Heart right ventricle (tissue), 16 donors: ENCODE measurements around the gene PTPRM. TPM values are rescaled to one million over a fixed set of nuclear protein-coding genes. Genes with fewer than 3 reads are reported as not detected.

Experiments
- ATAC-seq, 8 donors: fragments of 200-7000 bp; cut with Tn5 transposase; one replicate each; pipeline ENCODE4 v1.9.1; 2020; ENCODE audit warnings: mild to moderate bottlenecking in 8 of 8, moderate library complexity in 8 of 8, moderate number of reproducible peaks in 1 of 8
- DNase-seq, 2 donors: peaks; one replicate each; pipeline ENCODE4 v3.0.0-alpha.2; 2020
- H3K27ac ChIP-seq, 10 donors: fragments of 200-600 bp; sonication (generic) in 2 of 10; one replicate each; pipeline versions ENCODE4 v1.5.0 to v1.8.0; 2020 to 2022; ENCODE audit warnings: mild to moderate bottlenecking in 3 of 10
- H3K27me3 ChIP-seq, 7 donors: fragments of 200-600 bp; one replicate each; pipeline ENCODE4 v1.8.0; 2021 to 2022; ENCODE audit warnings: mild to moderate bottlenecking in 2 of 7
- H3K36me3 ChIP-seq, 9 donors: fragments of 200-600 bp; sonication (generic) in 1 of 9; one replicate each; pipeline versions ENCODE4 v1.5.0 to v1.8.0; 2020 to 2022; ENCODE audit warnings: mild to moderate bottlenecking in 2 of 9
- H3K4me1 ChIP-seq, 9 donors: fragments of 200-600 bp; sonication (generic) in 1 of 9; one replicate each; pipeline versions ENCODE4 v1.5.0 to v1.8.0; 2020 to 2022; ENCODE audit warnings: mild to moderate bottlenecking in 4 of 9
- H3K4me3 ChIP-seq, 10 donors: fragments of 200-600 bp; sonication (generic) in 2 of 10; one replicate each; pipeline versions ENCODE4 v1.5.0 to v1.8.0; 2020 to 2022; ENCODE audit warnings: mild to moderate bottlenecking in 7 of 10, moderate library complexity in 2 of 10
- H3K9me3 ChIP-seq, 11 donors: fragments of 200-600 bp in 10 of 11; sonication (generic) in 2 of 11; one replicate each; pipeline versions ENCODE4 v1.5.0 to v1.8.0; 2013 to 2022; ENCODE audit warnings: mild to moderate bottlenecking in 2 of 11, control low read depth in 1 of 11, moderate library complexity in 1 of 11
- WGBS, 2 donors: extraction: QIAGEN DNeasy Blood & Tissue Kit; methylation state at CpG; one replicate each; pipeline ENCODE4 v1.1.7; 2013; ENCODE audit warnings: inconsistent platforms in 1 of 2; 5-methylcytosine and 5-hydroxymethylcytosine counted together
- intact Hi-C, 10 donors: fragments of 100-400 bp; cut with DNase I; formaldehyde crosslinking; loops; one replicate each; pipeline versions ENCODE4 v1.11.1 to v1.14.2; 2022
- polyA plus RNA-seq, 2 donors: library from polyadenylated mRNA; stranded (reverse); fragments of 200-250 nt; gene quantifications; one replicate each; pipeline ENCODE4 v1.2.3, GENCODE V29; 2013
- total RNA-seq, 10 donors: library from RNA; stranded (reverse); fragmentation: NEBNext Ultra II Directional in 3 of 10; extraction: Animal tissue kit (Norgen Biotek cat#: 25700) in 3 of 10; gene quantifications; one replicate each; pipeline versions ENCODE4 v1.2.1 to v1.2.4, GENCODE V29; 2021 to 2023
- TF ChIP-seq, protein P1 (sequence below), 9 donors: fragments of 200-600 bp; sonication (generic) in 2 of 9; IDR thresholded peaks; one replicate each; pipeline versions ENCODE4 v1.5.0 to v1.8.0; 2021 to 2022; ENCODE audit warnings: antibody characterized with exemption in 9 of 9, mild to moderate bottlenecking in 5 of 9, moderate library complexity in 1 of 9
- donor health status: Arrhythmogenic right ventricular cardiomyopathy.
- donor health status: ischemic (EF 13 %, LVEDD 7.1; RV severe dilation, severe dysfunction).
- donor health status: healthy with polysubstance abuse.
- donor health status: DM: no; HTN: yes; CAD: no.
- donor health status: DM: no; HTN: no; CAD: no.
- donor health status: ischemic (EF 25% LVEDD 6.9; RV normal size, moderate dysfunction).
- donor health status: ischemic (EF 25% LVEDD 5.7; RV mildly dilated, moderate dysfunction).
- donor health status: healthy.
- donor health status: DM: yes; HTN: yes; CAD: no.
- donor health status: Ischemic cardiomyopathy.
- donor health status: ischemic (EF 35%, LVEDD 5.7; RV mildly dilated, moderate dysfunction).
- donor health status: nonischemic (EF 11% LVEDD 7.7; RV severe dilation, severe dysfunction).
- donor health status: DM: yes; HTN: yes; CAD: no.
- donor health status: PGD.
- donor health status: ischemic (EF 29% LVEDD 5.4; RV normal size, mild dysfunction).
- donor health status: nonischemic (EF 23%, LVEDD 6.1; RV moderate dilation, normal function).

PTPRM gene
- total and polyA plus RNA-seq, 12 donors, result 81.7 to 170 (median 132) TPM

- H3K4me3 ChIP-seq, result no peak overlapping the region
- H3K9me3 ChIP-seq, result peaks cover 0 to 9% (median under 1%) of the 10 kb centered on the region in 11 donors
- ATAC-seq (no peak), DNase-seq (no peak)
- peaks cover 3 to 63% (median 46%) of the 10 kb centered on the region in 9 donors for H3K4me1 ChIP-seq
- intact Hi-C loops, result loop anchor here in 1 of 10 donors (5.0 kb wide), 1 partner anchor 87 kb away; no protein-coding TSS in a partner anchor
- no peaks in the 10 kb centered on the region for H3K36me3 ChIP-seq
- TF ChIP-seq, protein P1, sequence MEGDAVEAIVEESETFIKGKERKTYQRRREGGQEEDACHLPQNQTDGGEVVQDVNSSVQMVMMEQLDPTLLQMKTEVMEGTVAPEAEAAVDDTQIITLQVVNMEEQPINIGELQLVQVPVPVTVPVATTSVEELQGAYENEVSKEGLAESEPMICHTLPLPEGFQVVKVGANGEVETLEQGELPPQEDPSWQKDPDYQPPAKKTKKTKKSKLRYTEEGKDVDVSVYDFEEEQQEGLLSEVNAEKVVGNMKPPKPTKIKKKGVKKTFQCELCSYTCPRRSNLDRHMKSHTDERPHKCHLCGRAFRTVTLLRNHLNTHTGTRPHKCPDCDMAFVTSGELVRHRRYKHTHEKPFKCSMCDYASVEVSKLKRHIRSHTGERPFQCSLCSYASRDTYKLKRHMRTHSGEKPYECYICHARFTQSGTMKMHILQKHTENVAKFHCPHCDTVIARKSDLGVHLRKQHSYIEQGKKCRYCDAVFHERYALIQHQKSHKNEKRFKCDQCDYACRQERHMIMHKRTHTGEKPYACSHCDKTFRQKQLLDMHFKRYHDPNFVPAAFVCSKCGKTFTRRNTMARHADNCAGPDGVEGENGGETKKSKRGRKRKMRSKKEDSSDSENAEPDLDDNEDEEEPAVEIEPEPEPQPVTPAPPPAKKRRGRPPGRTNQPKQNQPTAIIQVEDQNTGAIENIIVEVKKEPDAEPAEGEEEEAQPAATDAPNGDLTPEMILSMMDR (IDR thresholded peaks at IDR 0.05), result no peak
- WGBS, 2 donors, result 94 to 96% methylated on average over 3 of the region's 3 CpGs
- H3K27ac ChIP-seq, result no peak overlapping the region
- no peaks in the 10 kb centered on the region for H3K27me3 ChIP-seq
Observed at GRCh38 chr18:7859122-7859521, 292.0 kb downstream of the PTPRM start.

- Histone ChIP-seq H3K27me3 (no peaks in the 10 kb centered on the region), H3K27ac (no peak overlapping the region), H3K9me3 (peaks cover 0 to 29% (median 11%) of the 10 kb centered on the region in 11 donors), H3K4me3 (no peak overlapping the region), H3K4me1 (peaks cover 0 to 39% (median 28%) of the 10 kb centered on the region in 9 donors), H3K36me3 (no peaks in the 10 kb centered on the region)
- TF ChIP-seq, protein P1 (IDR thresholded peaks at IDR 0.05), result no peak
- ATAC-seq (no peak), DNase-seq (no peak)
- 84 to 89% methylated on average over 1 of the region's 1 CpG for WGBS, 2 donors
- intact Hi-C loops, result no loop called here
Observed at GRCh38 chr18:7870266-7870665, 303.1 kb downstream of the PTPRM start.

GRCh38 chr18:7870855-7871254, 303.7 kb downstream of the PTPRM start:
- peaks cover 0 to 39% (median 28%) of the 10 kb centered on the region in 9 donors for H3K4me1 ChIP-seq
- H3K36me3 ChIP-seq, result no peaks in the 10 kb centered on the region
- TF ChIP-seq, protein P1 (IDR thresholded peaks at IDR 0.05), result no peak
- peak in 1 of 8 donors; percentile 59 for ATAC-seq
- no peak for DNase-seq
- WGBS, 2 donors, result 62 to 70% methylated on average over 4 of the region's 4 CpGs
- H3K9me3 ChIP-seq, result peaks cover 0 to 23% (median 11%) of the 10 kb centered on the region in 11 donors
- H3K27ac ChIP-seq, result peak overlapping the region in 1 of 10 donors; percentile 15
- intact Hi-C loops, result no loop called here
- H3K27me3 ChIP-seq, result no peaks in the 10 kb centered on the region
- no peak overlapping the region for H3K4me3 ChIP-seq

GRCh38 chr18:7871560-7872456, 304.7 kb downstream of the PTPRM start:
- TF ChIP-seq, protein P1 (IDR thresholded peaks at IDR 0.05), result no peak
- no peak overlapping the region for H3K4me3 ChIP-seq
- ATAC-seq (peak in 6 of 8 donors; percentile 20 to 36 (median 34)), DNase-seq (no peak)
- no peaks in the 10 kb centered on the region for H3K36me3 ChIP-seq
- peaks cover 0 to 18% (median 8%) of the 10 kb centered on the region in 11 donors for H3K9me3 ChIP-seq
- intact Hi-C loops, result no loop called here
- 54 to 63% methylated on average over 4 of the region's 4 CpGs for WGBS, 2 donors
- H3K4me1 ChIP-seq, result peaks cover 0 to 39% (median 28%) of the 10 kb centered on the region in 9 donors
- no peaks in the 10 kb centered on the region for H3K27me3 ChIP-seq
- peak overlapping the region in 1 of 10 donors; percentile 15 for H3K27ac ChIP-seq
